Body of pancreas (tissue), 4 donors: ENCODE measurements around the gene TMEM129. TPM values are rescaled to one million over a fixed set of nuclear protein-coding genes. Genes with fewer than 3 reads are reported as not detected.

Source experiments
- ATAC-seq: fragments of 150-250 bp; one replicate; pipeline ENCODE4 v1.9.1; 2016
- DNase-seq, 4 donors: peaks; one replicate each; pipeline ENCODE4 v3.0.0-alpha.2; 2019
- H3K27ac ChIP-seq, 4 donors: fragments of 200-600 bp; sonication (generic); 1 replicate in 3 of 4; 2 replicates in 1 of 4; pipeline versions ENCODE4 v1.5.1 to v1.6.1; 2016 to 2019; ENCODE audit warnings: mild to moderate bottlenecking in 1 of 4, mixed read lengths in 1 of 4, moderate library complexity in 1 of 4
- H3K27me3 ChIP-seq, 2 donors: fragments of 200-600 bp; sonication (generic); one replicate each; pipeline ENCODE4 v1.6.0; 2016; ENCODE audit warnings: mild to moderate bottlenecking in 1 of 2
- H3K36me3 ChIP-seq, 2 donors: fragments of 200-600 bp; sonication (generic); replicated peaks in 1 of 2; 2 replicates each; pipeline ENCODE4 v1.5.1; 2016; ENCODE audit warnings: low read depth in 2 of 2; ENCODE audit not compliant: insufficient read depth in 1 of 2
- H3K4me1 ChIP-seq: fragments of 200-600 bp; sonication (generic); one replicate; pipeline ENCODE4 v1.6.0; 2016
- H3K4me3 ChIP-seq, 2 donors: fragments of 200-600 bp; sonication (generic); 1 replicate in 1 of 2; 2 replicates in 1 of 2; pipeline ENCODE4 v1.5.1; 2016 to 2019
- H3K9me3 ChIP-seq, 3 donors: fragments of 200-600 bp; sonication (generic); 1 replicate in 2 of 3; 2 replicates in 1 of 3; pipeline ENCODE4 v1.5.1; 2016
- POLR2A ChIP-seq, 3 donors: fragments of 450-650 bp; IDR thresholded peaks; one replicate each; pipeline ENCODE4 v1.6.1; 2016; ENCODE audit warnings: antibody characterized with exemption in 3 of 3, mild to moderate bottlenecking in 2 of 3
- WGBS, 2 donors: methylation state at CpG; one replicate each; pipeline ENCODE4 v1.1.5; 2017; 5-methylcytosine and 5-hydroxymethylcytosine counted together
- intact Hi-C: fragments of 100-400 bp; cut with DNase I; formaldehyde crosslinking; loops from one replicate; pipeline ENCODE4 v1.15.1; 2023
- total RNA-seq, 2 donors: library from RNA; depleted of rRNA; stranded (reverse); fragments of >200 nt; gene quantifications; one replicate each; pipeline ENCODE4 v1.1.0, GENCODE V29; 2016
- TF ChIP-seq, protein P1 (sequence below), 7 experiments: fragments of 450-650 bp in 4 of 7; fragments of 200-600 bp in 3 of 7; sonication (generic) in 3 of 7; IDR thresholded peaks; one replicate each; pipeline ENCODE4 v1.5.1; 2016 to 2019; ENCODE audit warnings: antibody characterized with exemption in 7 of 7

The TMEM129 gene
- total RNA-seq, 2 donors from 2014 or later = 26.7 to 53.1 TPM

DNA sequence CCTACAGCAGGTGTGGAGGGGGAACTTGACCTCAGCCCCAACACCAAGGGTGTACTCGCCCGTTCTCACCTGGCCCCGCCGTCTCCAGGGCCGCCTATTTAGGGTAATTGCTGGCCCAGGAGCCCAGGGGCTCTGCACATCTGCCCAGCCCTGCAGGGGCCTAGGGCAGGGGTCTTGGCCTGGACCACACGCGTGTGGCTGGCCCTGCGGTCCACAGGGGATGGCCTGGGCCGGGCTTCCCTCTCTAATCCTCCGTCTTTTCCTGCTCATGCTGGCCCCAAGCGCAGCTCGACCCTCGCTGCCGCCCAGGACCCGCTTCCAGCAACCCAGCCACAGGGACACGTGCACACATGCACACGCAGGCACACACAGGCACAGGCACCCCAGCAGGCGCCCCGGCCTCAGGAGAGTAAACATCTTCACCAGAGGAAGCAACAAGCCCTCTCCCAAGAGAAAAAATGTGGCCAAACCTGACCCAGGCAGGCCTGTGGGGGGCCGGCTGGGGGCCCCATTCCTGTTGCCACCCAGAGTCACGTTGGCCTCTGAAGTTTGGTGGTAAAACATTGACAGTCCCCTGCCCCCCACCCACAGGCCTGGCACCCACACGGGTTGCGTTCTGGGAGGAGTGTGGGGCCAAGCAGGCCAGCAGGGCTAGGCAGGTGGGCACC lies 47.4 kb upstream of the TMEM129 start:
- ATAC-seq (peak; percentile 54), DNase-seq (peak; percentile 65 to 80 (median 78))
- intact Hi-C loops = no loop called here
- H3K9me3 ChIP-seq = no peaks in the 10 kb centered on the region
- peak overlapping the region; percentile 81 to 93 (median 90) for H3K27ac ChIP-seq
- no peak overlapping the region for H3K4me3 ChIP-seq
- peak; percentile 43 to 79 (median 68) for TF ChIP-seq POLR2A (IDR thresholded peaks at IDR 0.05)
- TF ChIP-seq, protein P1, sequence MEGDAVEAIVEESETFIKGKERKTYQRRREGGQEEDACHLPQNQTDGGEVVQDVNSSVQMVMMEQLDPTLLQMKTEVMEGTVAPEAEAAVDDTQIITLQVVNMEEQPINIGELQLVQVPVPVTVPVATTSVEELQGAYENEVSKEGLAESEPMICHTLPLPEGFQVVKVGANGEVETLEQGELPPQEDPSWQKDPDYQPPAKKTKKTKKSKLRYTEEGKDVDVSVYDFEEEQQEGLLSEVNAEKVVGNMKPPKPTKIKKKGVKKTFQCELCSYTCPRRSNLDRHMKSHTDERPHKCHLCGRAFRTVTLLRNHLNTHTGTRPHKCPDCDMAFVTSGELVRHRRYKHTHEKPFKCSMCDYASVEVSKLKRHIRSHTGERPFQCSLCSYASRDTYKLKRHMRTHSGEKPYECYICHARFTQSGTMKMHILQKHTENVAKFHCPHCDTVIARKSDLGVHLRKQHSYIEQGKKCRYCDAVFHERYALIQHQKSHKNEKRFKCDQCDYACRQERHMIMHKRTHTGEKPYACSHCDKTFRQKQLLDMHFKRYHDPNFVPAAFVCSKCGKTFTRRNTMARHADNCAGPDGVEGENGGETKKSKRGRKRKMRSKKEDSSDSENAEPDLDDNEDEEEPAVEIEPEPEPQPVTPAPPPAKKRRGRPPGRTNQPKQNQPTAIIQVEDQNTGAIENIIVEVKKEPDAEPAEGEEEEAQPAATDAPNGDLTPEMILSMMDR (IDR thresholded peaks at IDR 0.05) = no peak
- no peaks in the 10 kb centered on the region for H3K27me3 ChIP-seq
- no peaks in the 10 kb centered on the region for H3K36me3 ChIP-seq
- 64 to 70% methylated on average over 13 to 23 of the region's 23 CpGs for WGBS, 2 donors
- H3K4me1 ChIP-seq = peaks cover 84% of the 10 kb centered on the region

DNA sequence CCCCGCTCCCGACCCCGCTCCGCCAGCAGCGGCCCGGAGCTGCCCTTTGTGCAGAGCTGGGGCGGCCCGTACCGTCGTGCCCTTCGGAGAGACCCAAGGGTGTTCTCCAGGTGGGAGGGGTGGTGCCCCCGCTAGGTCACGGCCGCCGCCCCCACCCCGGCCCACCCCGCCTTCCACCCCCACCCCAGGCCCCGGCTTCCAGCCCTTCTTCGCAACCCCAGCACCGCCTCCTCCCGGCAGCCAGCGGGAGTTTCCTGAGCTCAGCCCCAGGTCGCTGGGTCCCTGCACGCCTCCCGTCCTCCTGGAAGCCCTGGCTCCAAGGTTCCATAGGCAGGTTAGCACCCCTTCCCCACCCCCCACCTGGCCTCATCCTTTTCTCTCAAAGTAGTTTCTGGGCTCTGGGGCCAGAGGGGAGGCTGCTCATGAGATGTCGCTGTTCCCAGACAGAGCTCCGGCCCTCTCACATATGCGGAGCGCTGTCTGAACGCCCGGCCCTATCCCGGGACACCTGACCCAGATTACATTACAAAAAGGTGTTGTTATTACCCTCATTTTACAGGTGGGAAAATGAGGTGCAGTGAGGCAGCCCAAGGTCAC lies 46.7 kb upstream of the TMEM129 start:
- DNase-seq = peak; percentile 60 to 65 (median 64)

DNA sequence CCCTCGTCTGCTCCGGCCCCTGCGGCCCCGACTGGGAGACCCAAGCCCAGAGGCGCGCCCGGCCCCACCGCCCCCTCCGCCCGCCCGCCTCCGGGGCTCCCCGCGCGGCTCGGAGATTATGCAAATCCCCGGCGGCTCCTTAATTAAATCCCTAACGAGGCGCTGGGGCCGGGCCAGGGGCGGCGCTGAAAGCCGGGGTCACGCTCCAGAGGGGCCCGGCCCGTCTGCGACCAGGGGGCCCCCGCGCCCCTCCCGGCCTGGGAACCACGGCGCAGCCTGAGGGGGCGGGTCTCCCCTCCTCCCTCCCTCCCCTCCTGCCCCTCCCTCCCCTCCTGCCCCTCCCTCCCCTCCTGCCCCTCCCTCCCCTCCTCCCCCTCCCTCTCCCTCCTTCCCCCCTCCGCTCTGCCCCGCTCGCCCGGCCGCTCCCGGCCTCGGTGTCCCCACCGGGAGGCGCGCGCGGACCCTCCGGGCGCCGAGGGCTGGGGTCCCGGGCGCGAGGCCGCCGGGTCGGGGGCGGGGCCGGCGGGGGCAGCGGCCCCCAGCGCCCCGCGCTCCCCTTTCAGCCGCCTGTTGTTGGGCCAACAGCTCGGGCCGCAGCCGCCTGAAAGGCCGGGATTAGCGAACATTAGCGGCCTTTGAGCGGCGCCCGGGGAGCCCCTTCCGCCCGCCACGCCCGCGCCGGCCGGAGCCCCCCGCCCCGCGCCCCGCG lies 46.1 kb upstream of the TMEM129 start:
- TF ChIP-seq, protein P1 (IDR thresholded peaks at IDR 0.05) = no peak
- no peak for TF ChIP-seq POLR2A (IDR thresholded peaks at IDR 0.05)
- H3K27ac ChIP-seq = peak overlapping the region; percentile 81 to 93 (median 90)
- DNase-seq (peak in 3 of 4 donors; percentile 37 to 46 (median 45)), ATAC-seq (peak; percentile 15)
- WGBS, 2 donors = 0% methylated on average over 41 of the region's 84 CpGs; no CpG with 5 or more reads in 1 of the 2 donors
- H3K4me3 ChIP-seq = peak overlapping the region in 1 of 2 donors; percentile 25
- intact Hi-C loops = no loop called here
- no peaks in the 10 kb centered on the region for H3K9me3 ChIP-seq
- peaks cover 82% of the 10 kb centered on the region for H3K4me1 ChIP-seq
- H3K27me3 ChIP-seq = no peaks in the 10 kb centered on the region
- no peaks in the 10 kb centered on the region for H3K36me3 ChIP-seq

More for the DNA sequence above, 46.7 kb upstream of the TMEM129 start:
- no peaks in the 10 kb centered on the region for H3K27me3 ChIP-seq
- ATAC-seq = peak; percentile 34
- no peak overlapping the region for H3K4me3 ChIP-seq
- WGBS, 2 donors = 19 to 51% methylated on average over 10 to 23 of the region's 32 CpGs
- H3K9me3 ChIP-seq = no peaks in the 10 kb centered on the region
- peaks cover 82% of the 10 kb centered on the region for H3K4me1 ChIP-seq
- H3K27ac ChIP-seq = peak overlapping the region; percentile 81 to 93 (median 90)
- H3K36me3 ChIP-seq = no peaks in the 10 kb centered on the region
- intact Hi-C loops = no loop called here
- TF ChIP-seq POLR2A (IDR thresholded peaks at IDR 0.05) = no peak
- TF ChIP-seq, protein P1 (IDR thresholded peaks at IDR 0.05) = peak in 5 of 7 experiments; percentile 13 to 32 (median 26)

DNA sequence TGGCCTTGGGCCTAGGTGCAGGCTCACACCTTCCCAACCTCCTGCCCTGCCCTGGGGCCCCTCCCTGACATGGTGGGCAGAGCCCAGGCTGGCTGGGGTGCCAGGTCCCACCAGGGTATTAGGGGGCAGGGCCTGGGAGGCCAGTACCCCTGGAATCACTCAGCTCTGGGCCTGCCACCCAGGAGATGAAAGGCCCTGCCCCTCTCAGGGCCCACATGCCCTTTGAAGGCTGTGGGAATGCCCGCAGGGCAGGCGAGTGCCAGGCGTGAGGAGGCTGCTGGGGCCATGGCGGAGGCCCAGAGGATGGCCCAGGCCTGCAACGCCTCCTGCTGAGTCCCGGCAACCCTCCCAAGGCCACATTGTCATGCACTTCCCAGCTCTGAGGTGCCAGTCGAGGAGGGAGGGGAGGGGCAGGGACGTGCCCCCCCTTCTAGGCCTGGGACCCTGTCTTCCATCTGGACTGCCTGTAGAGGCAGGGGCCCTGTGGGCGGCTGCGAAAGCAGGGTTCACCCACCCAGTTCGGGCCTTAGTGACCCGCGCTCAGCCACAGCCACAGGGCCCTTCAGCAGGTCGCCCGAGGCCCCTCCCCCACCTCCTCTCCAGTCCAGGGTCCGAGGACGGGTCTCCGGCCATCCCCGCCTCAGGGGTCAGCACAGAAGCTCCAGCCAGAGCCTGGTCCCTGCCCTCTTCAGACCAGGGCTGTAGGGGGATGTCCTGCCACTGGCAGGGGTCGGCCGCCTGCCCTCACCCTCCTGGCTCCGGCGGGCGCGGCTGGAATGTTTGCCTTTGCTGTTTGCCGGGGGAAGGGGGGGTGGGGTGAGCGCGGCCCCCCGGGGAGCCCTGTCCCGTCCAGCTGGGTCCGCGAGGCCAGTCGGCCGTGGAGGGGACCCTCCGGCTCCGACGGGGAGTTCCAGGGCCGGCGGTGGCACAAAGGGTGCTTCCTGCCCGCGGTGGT lies 45.3 kb upstream of the TMEM129 start:
- intact Hi-C loops = no loop called here
- H3K36me3 ChIP-seq = no peaks in the 10 kb centered on the region
- ATAC-seq = peak; percentile 45
- no peaks in the 10 kb centered on the region for H3K27me3 ChIP-seq
- peak; percentile 41 to 63 (median 53) for DNase-seq
- peaks cover 76% of the 10 kb centered on the region for H3K4me1 ChIP-seq
- H3K9me3 ChIP-seq = no peaks in the 10 kb centered on the region
- H3K27ac ChIP-seq = peak overlapping the region; percentile 81 to 93 (median 90)
- WGBS, 2 donors = 32% methylated on average over 35 of the region's 41 CpGs; no CpG with 5 or more reads in 1 of the 2 donors
- TF ChIP-seq, protein P1 (IDR thresholded peaks at IDR 0.05) = no peak
- peak in 2 of 3 donors; percentile 32 to 48 for TF ChIP-seq POLR2A (IDR thresholded peaks at IDR 0.05)
- H3K4me3 ChIP-seq = peak overlapping the region in 1 of 2 donors; percentile 25
